Measurements from ENCODE around the gene ESR1.

GRCh38 chr6:152078804-152079203 lies 271.3 kb downstream of the ESR1 start:
- TF ChIP-seq, protein P1, sequence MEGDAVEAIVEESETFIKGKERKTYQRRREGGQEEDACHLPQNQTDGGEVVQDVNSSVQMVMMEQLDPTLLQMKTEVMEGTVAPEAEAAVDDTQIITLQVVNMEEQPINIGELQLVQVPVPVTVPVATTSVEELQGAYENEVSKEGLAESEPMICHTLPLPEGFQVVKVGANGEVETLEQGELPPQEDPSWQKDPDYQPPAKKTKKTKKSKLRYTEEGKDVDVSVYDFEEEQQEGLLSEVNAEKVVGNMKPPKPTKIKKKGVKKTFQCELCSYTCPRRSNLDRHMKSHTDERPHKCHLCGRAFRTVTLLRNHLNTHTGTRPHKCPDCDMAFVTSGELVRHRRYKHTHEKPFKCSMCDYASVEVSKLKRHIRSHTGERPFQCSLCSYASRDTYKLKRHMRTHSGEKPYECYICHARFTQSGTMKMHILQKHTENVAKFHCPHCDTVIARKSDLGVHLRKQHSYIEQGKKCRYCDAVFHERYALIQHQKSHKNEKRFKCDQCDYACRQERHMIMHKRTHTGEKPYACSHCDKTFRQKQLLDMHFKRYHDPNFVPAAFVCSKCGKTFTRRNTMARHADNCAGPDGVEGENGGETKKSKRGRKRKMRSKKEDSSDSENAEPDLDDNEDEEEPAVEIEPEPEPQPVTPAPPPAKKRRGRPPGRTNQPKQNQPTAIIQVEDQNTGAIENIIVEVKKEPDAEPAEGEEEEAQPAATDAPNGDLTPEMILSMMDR (IDR thresholded peaks at IDR 0.05; ENCODE audit: low read length) = no peak
- TF ChIP-seq EZH2 (optimal IDR thresholded peaks at IDR 0.05; ENCODE audit: low read depth, low read length) (no peak), EZH2phosphoT487 (IDR thresholded peaks at IDR 0.05; ENCODE audit: low read length) (no peak)

Data from MM.1S (cell line).